ENCODE results near the gene CDH13. TPM values are rescaled to one million over a fixed set of nuclear protein-coding genes. Genes with fewer than 3 reads are reported as not detected.
A peak's percentile ranks its signal among the peaks of the same experiment; 100 is the strongest.

Gene CDH13
- total RNA-seq, 4 donors from 2014 or later, result 12.5 to 35.9 (median 22.1) TPM

DNA sequence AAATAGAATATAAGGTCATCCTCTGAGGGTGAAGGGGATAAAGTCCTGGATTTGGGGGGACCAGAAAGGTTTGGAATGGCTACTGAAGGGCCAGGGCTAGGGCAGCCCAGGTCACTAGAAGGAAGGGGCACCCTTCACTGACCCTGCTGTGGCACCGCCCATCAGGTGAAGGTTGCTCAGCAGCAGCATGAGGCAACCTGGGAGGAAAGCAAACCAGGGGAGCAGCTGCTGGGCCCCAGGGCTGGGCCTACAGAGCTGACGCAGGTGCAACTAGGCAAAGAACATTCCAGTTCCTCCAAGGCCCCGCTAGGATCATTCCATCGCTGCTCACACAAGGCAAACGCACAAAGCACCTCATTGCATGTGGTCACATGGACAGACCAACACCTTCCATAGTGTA lies 1177.6 kb downstream of the CDH13 start:
- no peak for ATAC-seq (ENCODE audit: low FRiP score)
- no peak for TF ChIP-seq CTCF (IDR thresholded peaks at IDR 0.05)
- DNase-seq (ENCODE audit: low spot score), result no peak

GRCh38 chr16:83806036-83806435 lies 1179.3 kb downstream of the CDH13 start:
- TF ChIP-seq CTCF (IDR thresholded peaks at IDR 0.05), result no peak
- no peak for DNase-seq (ENCODE audit: low spot score)
- no peak for ATAC-seq (ENCODE audit: low FRiP score)

GRCh38 chr16:83806731-83807130 lies 1180.0 kb downstream of the CDH13 start:
- ATAC-seq (ENCODE audit: low FRiP score) (no peak), DNase-seq (ENCODE audit: low spot score) (no peak)
- no peak for TF ChIP-seq CTCF (IDR thresholded peaks at IDR 0.05)

GRCh38 chr16:83807327-83807709 lies 1180.5 kb downstream of the CDH13 start:
- ATAC-seq (ENCODE audit: low FRiP score) (no peak), DNase-seq (ENCODE audit: low spot score) (no peak)
- TF ChIP-seq CTCF (IDR thresholded peaks at IDR 0.05), result no peak

GRCh38 chr16:83807710-83808572 lies 1181.2 kb downstream of the CDH13 start, which contains the start of gene HSBP1:
Gene HSBP1, plus strand, starts transcription at chr16:83807978. Its CDS starts 99 bp downstream, at chr16:83808077.
- TF ChIP-seq CTCF (IDR thresholded peaks at IDR 0.05), result no peak
- peak; percentile 85 for DNase-seq (ENCODE audit: low spot score)
- peak; percentile 96 for ATAC-seq (ENCODE audit: low FRiP score)

DNA sequence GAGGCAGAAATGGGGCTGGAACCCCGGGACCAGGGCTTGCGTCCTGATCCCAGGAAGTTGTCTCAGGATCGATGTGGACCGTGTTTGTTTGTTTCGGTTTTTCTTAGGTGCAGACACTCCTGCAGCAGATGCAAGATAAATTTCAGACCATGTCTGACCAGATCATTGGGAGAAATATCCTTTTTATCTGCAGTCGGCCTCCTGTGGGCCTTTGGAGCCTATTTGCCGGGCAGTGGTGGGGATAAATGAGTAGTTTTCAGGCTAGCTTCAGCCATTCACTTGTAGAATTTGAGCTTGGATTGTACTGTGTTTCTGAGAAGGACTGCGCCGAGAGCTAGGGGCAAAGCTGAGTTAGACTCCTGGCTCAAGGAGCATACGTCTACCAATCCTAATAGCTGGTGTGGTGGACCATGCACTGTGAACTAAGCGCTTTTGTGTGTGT lies 1181.8 kb downstream of the CDH13 start:
- DNase-seq (ENCODE audit: low spot score), result no peak
- no peak for ATAC-seq (ENCODE audit: low FRiP score)
- TF ChIP-seq CTCF (IDR thresholded peaks at IDR 0.05), result no peak

DNA sequence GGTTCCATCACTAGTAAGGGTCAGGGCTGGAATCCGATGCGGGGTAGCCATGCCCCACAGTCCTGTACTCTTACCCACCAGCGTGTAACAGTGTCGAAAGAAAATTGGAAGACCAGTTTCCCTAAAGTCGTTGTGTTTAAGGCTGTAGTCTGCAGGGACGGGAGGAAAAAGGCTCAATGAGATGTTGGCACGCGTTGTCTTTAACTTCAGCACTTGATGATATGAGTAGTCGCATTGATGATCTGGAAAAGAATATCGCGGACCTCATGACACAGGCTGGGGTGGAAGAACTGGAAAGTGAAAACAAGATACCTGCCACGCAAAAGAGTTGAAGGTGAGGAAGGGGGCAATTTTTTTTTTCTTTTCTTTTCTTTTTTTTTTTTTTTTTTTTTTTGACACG lies 1182.3 kb downstream of the CDH13 start:
- ATAC-seq (ENCODE audit: low FRiP score), result no peak
- TF ChIP-seq CTCF (IDR thresholded peaks at IDR 0.05), result no peak
- DNase-seq (ENCODE audit: low spot score), result no peak
